Skeletal muscle tissue (tissue), 4 donors: ENCODE data around the gene FBXL3. TPM values are rescaled to one million over a fixed set of nuclear protein-coding genes. Genes with fewer than 3 reads are reported as not detected.

Experiments
- H3K27ac ChIP-seq: one replicate; pipeline ENCODE4 v1.7.0; 2013; ENCODE audit warnings: mild to moderate bottlenecking, low read depth, low read length, inconsistent platforms
- H3K27me3 ChIP-seq, 3 donors: one replicate each; pipeline ENCODE4 v1.7.0; 2013; ENCODE audit warnings: low read length in 3 of 3; ENCODE audit not compliant: control insufficient read depth in 3 of 3, insufficient read depth in 3 of 3
- H3K36me3 ChIP-seq, 3 donors: one replicate each; pipeline ENCODE4 v1.7.0; 2013; ENCODE audit warnings: low read length in 3 of 3; ENCODE audit not compliant: control insufficient read depth in 3 of 3, insufficient read depth in 3 of 3
- H3K4me1 ChIP-seq, 3 donors: one replicate each; pipeline ENCODE4 v1.7.0; 2013; ENCODE audit warnings: low read length in 3 of 3, mild to moderate bottlenecking in 3 of 3; ENCODE audit not compliant: control insufficient read depth in 3 of 3, insufficient read depth in 3 of 3
- H3K4me3 ChIP-seq, 3 donors: one replicate each; pipeline ENCODE4 v1.7.0; 2013; ENCODE audit warnings: low read length in 3 of 3
- H3K9ac ChIP-seq, 3 donors: one replicate each; pipeline ENCODE4 v1.7.0; 2013; ENCODE audit warnings: low read length in 3 of 3, mild to moderate bottlenecking in 3 of 3, moderate library complexity in 2 of 3, low read depth in 1 of 3
- H3K9me3 ChIP-seq, 3 donors: one replicate each; pipeline ENCODE4 v1.7.0; 2013; ENCODE audit warnings: low read length in 3 of 3; ENCODE audit not compliant: control insufficient read depth in 3 of 3
- total RNA-seq: library from RNA; depleted of rRNA; stranded (reverse); fragments of >200 nt; gene quantifications from one replicate; pipeline ENCODE4 v1.2.3, GENCODE V29; 2014
- donor health status: Osteomylitis.

The FBXL3 gene
- total RNA-seq, 1 donor from 2014 or later, result 50.6 TPM

- Histone ChIP-seq H3K36me3 (peaks cover 0 to 12% (median 7%) of the 10 kb centered on the region in 3 donors), H3K4me3 (peak overlapping the region; percentile 85 to 95 (median 88))
These were observed 34.4 kb downstream of the FBXL3 start for GRCh38 chr13:76992548-76993001.

GRCh38 chr13:76991796-76992547 lies 35.0 kb downstream of the FBXL3 start, which contains the start of gene CLN5:
CLN5 (plus strand) TSS chr13:76992081; CDS start chr13:76992099, 18 bp downstream.
- H3K27me3 ChIP-seq, result no peaks in the 10 kb centered on the region
- peaks cover 0 to 12% (median 7%) of the 10 kb centered on the region in 3 donors for H3K36me3 ChIP-seq
- peak within 1 kb of the TSS; percentile 90 for H3K27ac ChIP-seq
- peak within 1 kb of the TSS; percentile 84 to 97 (median 89) for H3K9ac ChIP-seq
- H3K4me1 ChIP-seq, result peaks cover 9 to 14% (median 13%) of the 10 kb centered on the region in 3 donors
- peak within 1 kb of the TSS; percentile 85 to 95 (median 88) for H3K4me3 ChIP-seq
- H3K9me3 ChIP-seq, result no peaks in the 10 kb centered on the region

More at GRCh38 chr13:76992548-76993001, 34.4 kb downstream of the FBXL3 start:
- Histone ChIP-seq H3K4me1 (peaks cover 9 to 14% (median 13%) of the 10 kb centered on the region in 3 donors), H3K27me3 (no peaks in the 10 kb centered on the region), H3K27ac (peak overlapping the region; percentile 90), H3K9ac (peak overlapping the region; percentile 84 to 97 (median 89)), H3K9me3 (no peaks in the 10 kb centered on the region)

- peak overlapping the region; percentile 63 to 89 (median 84) for H3K9ac ChIP-seq
- peaks cover 9 to 14% (median 13%) of the 10 kb centered on the region in 3 donors for H3K4me1 ChIP-seq
- H3K27me3 ChIP-seq, result no peaks in the 10 kb centered on the region
- H3K27ac ChIP-seq, result peak overlapping the region; percentile 90
- no peaks in the 10 kb centered on the region for H3K9me3 ChIP-seq
- peaks cover 0 to 10% (median 7%) of the 10 kb centered on the region in 3 donors for H3K36me3 ChIP-seq
- peak overlapping the region; percentile 85 to 95 (median 88) for H3K4me3 ChIP-seq
These were observed 35.5 kb downstream of the FBXL3 start for GRCh38 chr13:76991432-76991795.

- Histone ChIP-seq H3K9me3 (no peaks in the 10 kb centered on the region), H3K27me3 (no peaks in the 10 kb centered on the region), H3K9ac (no peak overlapping the region), H3K4me1 (no peaks in the 10 kb centered on the region), H3K27ac (no peak overlapping the region), H3K4me3 (no peak overlapping the region), H3K36me3 (no peaks in the 10 kb centered on the region)
These were observed 43.3 kb downstream of the FBXL3 start for GRCh38 chr13:76983676-76984075.

- Histone ChIP-seq H3K36me3 (no peaks in the 10 kb centered on the region), H3K4me1 (no peaks in the 10 kb centered on the region), H3K4me3 (no peak overlapping the region), H3K27me3 (no peaks in the 10 kb centered on the region), H3K9ac (no peak overlapping the region), H3K27ac (no peak overlapping the region), H3K9me3 (no peaks in the 10 kb centered on the region)
These were observed 44.9 kb downstream of the FBXL3 start for GRCh38 chr13:76982061-76982460.

GRCh38 chr13:76980075-76980718 lies 46.8 kb downstream of the FBXL3 start:
- no peak overlapping the region for H3K9ac ChIP-seq
- no peak overlapping the region for H3K27ac ChIP-seq
- H3K9me3 ChIP-seq, result no peaks in the 10 kb centered on the region
- no peaks in the 10 kb centered on the region for H3K4me1 ChIP-seq
- peak overlapping the region; percentile 17 to 54 (median 41) for H3K4me3 ChIP-seq
- H3K36me3 ChIP-seq, result no peaks in the 10 kb centered on the region
- no peaks in the 10 kb centered on the region for H3K27me3 ChIP-seq

GRCh38 chr13:76976929-76977328 lies 50.0 kb downstream of the FBXL3 start:
- Histone ChIP-seq H3K9me3 (no peaks in the 10 kb centered on the region), H3K27ac (no peak overlapping the region), H3K4me1 (no peaks in the 10 kb centered on the region), H3K27me3 (no peaks in the 10 kb centered on the region), H3K4me3 (no peak overlapping the region), H3K36me3 (no peaks in the 10 kb centered on the region), H3K9ac (no peak overlapping the region)

- no peaks in the 10 kb centered on the region for H3K27me3 ChIP-seq
- no peak overlapping the region for H3K4me3 ChIP-seq
- no peaks in the 10 kb centered on the region for H3K4me1 ChIP-seq
- H3K36me3 ChIP-seq, result no peaks in the 10 kb centered on the region
- no peaks in the 10 kb centered on the region for H3K9me3 ChIP-seq
- H3K27ac ChIP-seq, result no peak overlapping the region
- no peak overlapping the region for H3K9ac ChIP-seq
These were observed 50.5 kb downstream of the FBXL3 start for GRCh38 chr13:76976490-76976889.

- H3K9ac ChIP-seq, result no peak overlapping the region
- no peaks in the 10 kb centered on the region for H3K4me1 ChIP-seq
- H3K27ac ChIP-seq, result no peak overlapping the region
- no peaks in the 10 kb centered on the region for H3K9me3 ChIP-seq
- H3K27me3 ChIP-seq, result no peaks in the 10 kb centered on the region
- no peak overlapping the region for H3K4me3 ChIP-seq
- no peaks in the 10 kb centered on the region for H3K36me3 ChIP-seq
These were observed 51.1 kb downstream of the FBXL3 start for GRCh38 chr13:76975863-76976262.

GRCh38 chr13:76974618-76974975 lies 52.4 kb downstream of the FBXL3 start:
- Histone ChIP-seq H3K9ac (no peak overlapping the region), H3K4me1 (no peaks in the 10 kb centered on the region), H3K36me3 (no peaks in the 10 kb centered on the region), H3K27me3 (no peaks in the 10 kb centered on the region), H3K4me3 (no peak overlapping the region), H3K9me3 (no peaks in the 10 kb centered on the region), H3K27ac (no peak overlapping the region)
